RPMI7951 (cell line): ENCODE measurements around the gene CTLA4. TPM values are rescaled to one million over a fixed set of nuclear protein-coding genes. Genes with fewer than 3 reads are reported as not detected.
"Not testable (repeated sequence)": the region's sequence is repeated elsewhere in the genome, so short reads cannot be mapped to it uniquely, and the experiment has no call there.

Source experiments
- DNase-seq: peaks from one replicate; pipeline ENCODE4 v3.0.0-alpha.2; 2012; ENCODE audit warnings: low read depth
- total RNA-seq: library from RNA; depleted of rRNA; stranded (reverse); fragments of >200 nt; shearing (Covaris generic); gene quantifications from 2 replicates; pipeline ENCODE4 v1.2.3, GENCODE V29; 2014

CTLA4 gene
- total RNA-seq, 1 experiment from 2014 or later = not detected

DNA sequence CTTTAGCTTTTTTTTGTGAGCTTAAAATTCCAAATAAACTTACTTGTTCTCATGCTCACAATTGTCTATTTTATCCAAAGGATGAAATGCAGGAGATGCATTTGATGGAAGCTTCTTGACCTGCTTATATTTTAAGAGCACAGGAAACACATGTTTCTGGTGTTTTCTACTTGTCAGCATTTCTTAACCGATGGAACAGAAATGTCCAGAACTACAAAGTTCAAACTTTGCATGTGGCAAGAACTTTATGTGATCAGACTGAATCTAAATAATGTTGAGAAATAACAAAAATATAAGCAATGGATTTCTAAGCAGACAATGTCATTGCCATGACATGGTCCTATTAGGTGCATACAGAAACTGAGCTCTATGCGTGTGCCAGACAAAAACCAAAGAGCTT, 9.9 kb upstream of the CTLA4 start:
- DNase-seq = no peak

DNA sequence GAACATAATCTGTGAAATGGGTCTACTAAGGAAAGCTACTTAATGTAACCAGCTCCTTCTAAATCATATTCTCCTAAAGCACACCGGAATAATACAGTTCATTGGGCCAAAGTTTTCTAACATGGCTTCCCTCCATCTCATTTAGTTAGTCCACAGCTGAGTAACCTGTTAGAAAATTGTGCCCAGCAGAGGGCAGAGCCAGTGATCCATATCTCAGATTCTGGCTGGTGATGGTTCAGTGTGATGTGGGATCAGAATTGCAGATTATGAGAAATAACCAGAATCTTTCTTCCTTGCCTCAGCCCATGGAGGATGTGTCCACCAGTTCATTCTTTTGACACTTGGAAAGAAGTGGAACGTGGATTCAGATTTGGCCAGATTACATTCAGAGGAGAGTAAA, 9.4 kb upstream of the CTLA4 start:
- no peak for DNase-seq

DNA sequence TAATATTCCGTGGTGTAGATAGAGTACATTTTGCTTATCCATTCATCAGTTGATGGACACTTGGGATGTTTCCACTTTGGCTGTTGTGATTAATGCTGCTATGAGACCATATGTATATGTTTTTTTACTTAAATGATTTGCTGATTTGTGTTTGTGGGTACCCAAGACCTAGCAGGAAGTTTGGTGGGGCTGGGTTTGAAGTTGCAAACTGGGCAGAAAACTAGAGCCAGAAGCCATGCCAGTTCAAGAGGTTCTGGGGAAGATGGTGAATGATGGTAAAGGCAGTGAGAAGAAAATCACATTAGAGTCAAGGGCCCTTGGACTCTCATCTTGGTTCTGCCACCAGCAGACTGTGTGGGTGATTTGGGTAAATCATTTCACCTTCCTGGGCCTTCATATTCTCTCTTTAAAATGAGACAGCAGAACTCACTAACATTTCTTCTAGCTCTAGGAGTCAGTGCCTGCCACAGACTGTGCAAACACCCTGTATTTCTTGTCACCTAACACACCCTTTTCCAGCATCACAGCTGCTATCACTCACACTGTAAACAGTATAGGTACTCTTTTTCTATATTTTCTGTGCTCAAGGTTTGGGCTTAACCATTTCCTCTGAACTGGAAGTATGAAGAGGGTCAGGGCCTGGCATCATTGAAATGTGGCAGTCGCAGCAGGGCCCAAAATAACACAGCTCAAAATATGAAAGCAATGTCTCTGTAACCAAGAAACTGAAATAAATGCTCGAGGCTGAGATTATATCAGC, 8.4 kb upstream of the CTLA4 start:
- no peak for DNase-seq

DNA sequence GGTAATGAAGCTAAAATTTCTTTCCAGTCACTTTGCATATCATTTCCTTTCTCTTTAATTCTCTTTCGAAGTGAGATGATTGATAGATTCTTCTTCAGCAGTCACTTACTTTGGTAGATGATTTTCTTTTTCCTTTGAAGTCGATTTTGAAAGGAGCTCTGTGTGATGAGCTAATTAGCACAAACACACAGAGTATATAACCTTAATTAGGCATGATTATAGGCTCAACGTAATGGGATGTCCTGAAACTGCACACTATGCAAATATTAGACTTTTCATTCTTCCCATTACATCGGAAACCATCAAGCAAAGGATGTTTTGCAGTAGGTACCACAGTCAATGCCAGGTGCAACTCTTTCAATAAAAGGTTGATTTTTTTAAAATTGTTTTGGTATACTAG, 6.4 kb upstream of the CTLA4 start:
- no peak for DNase-seq

DNA sequence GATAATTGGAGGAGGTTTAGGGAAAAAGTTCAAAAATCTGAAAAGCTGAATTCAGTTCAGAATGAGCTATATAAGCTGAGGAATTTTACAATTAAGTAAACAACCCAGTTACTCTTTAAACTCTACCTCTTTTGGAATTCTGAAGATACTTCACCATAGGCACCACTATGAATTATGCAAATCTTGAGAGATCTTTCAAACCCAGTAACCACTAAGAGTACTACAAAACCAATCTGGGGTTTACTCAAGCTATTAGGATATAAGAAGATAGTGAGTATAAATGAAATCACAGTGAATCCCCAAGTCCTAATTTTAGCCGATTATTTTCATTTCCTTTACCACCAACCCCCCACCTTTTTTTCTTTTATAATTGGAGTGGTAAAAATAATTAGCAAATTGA, 6.0 kb upstream of the CTLA4 start:
- no peak for DNase-seq

DNA sequence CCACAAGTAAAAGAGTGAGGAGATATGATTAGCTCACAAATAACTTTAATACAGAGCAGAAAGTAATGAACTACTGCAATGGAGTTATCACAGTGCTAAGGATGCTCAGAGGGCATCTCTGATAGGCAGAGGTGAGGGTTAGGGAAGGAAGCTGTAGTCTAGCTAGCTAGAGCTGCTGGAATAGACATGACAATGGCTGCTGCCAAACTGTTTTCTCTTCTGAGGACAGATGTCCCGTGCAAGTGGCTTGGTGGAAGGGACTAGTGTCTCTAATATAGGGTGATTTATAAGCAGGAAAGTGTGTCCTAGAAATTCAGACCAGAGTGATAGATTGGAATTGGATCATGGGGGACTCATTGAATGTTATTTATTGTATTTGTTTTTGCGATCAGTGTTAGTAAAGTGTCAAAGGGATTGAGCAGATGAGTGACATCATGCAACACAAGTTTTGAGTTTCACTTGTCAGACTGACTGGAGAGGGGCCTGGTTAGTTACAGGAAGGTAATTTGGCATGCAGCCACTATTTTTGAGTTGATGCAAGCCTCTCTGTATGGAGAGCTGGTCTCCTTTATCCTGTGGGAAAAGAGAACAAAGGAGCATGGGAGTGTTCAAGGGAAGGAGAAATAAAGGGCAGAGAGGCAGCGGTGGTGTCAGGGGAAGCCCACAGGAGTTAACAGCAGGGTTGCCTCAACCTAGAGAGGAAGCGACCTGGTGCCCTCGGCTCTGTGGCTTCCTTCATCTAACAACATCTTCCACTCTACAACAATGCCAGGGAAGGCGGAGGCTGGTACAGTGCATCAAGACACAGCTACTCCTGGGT, 1.9 kb downstream of the CTLA4 start:
- DNase-seq = no peak

DNA sequence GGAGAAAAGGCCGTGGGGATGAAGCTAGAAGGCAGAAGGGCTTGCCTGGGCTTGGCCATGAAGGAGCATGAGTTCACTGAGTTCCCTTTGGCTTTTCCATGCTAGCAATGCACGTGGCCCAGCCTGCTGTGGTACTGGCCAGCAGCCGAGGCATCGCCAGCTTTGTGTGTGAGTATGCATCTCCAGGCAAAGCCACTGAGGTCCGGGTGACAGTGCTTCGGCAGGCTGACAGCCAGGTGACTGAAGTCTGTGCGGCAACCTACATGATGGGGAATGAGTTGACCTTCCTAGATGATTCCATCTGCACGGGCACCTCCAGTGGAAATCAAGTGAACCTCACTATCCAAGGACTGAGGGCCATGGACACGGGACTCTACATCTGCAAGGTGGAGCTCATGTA, 2.9 kb downstream of the CTLA4 start:
- no peak for DNase-seq

DNA sequence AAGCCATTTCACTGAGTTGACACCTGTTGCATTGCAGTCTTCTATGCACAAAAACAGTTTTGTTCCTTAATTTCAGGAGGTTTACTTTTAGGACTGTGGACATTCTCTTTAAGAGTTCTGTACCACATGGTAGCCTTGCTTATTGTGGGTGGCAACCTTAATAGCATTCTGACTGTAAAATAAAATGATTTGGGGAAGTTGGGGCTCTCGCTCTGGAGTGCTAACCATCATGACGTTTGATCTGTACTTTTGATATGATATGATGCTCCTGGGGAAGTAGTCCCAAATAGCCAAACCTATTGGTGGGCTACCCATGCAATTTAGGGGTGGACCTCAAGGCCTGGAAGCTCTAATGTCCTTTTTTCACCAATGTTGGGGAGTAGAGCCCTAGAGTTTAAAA, 3.4 kb downstream of the CTLA4 start:
- DNase-seq = no peak

DNA sequence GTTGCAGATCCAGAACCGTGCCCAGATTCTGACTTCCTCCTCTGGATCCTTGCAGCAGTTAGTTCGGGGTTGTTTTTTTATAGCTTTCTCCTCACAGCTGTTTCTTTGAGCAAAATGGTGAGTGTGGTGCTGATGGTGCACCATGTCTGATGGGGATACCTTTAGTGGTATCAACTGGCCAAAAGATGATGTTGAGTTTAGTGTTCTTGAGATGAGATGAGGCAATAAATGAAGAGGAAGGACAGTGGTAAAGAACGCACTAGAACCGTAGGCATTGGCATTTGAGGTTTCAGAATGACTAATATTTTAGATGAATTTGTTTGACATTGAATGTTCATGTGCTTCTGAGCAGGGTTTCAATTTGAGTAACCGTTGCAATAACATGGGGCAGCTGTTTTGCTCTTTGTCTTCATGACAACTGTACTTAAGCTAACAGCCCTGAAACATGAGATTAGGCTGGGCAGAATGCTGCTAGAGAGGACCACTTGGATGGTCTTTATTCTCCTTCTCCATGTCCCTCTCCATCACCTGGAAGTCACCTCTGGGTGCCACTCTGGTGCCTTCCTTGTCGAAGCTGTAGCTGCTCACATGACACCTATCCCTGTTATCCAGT, 3.9 kb downstream of the CTLA4 start:
- no peak for DNase-seq

DNA sequence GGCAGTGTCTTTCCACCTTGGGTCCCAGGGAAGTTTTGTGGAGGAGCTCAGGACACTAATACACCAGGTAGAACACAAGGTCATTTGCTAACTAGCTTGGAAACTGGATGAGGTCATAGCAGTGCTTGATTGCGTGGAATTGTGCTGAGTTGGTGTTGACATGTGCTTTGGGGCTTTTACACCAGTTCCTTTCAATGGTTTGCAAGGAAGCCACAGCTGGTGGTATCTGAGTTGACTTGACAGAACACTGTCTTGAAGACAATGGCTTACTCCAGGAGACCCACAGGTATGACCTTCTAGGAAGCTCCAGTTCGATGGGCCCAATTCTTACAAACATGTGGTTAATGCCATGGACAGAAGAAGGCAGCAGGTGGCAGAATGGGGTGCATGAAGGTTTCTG, 5.9 kb downstream of the CTLA4 start:
- no peak for DNase-seq

DNA sequence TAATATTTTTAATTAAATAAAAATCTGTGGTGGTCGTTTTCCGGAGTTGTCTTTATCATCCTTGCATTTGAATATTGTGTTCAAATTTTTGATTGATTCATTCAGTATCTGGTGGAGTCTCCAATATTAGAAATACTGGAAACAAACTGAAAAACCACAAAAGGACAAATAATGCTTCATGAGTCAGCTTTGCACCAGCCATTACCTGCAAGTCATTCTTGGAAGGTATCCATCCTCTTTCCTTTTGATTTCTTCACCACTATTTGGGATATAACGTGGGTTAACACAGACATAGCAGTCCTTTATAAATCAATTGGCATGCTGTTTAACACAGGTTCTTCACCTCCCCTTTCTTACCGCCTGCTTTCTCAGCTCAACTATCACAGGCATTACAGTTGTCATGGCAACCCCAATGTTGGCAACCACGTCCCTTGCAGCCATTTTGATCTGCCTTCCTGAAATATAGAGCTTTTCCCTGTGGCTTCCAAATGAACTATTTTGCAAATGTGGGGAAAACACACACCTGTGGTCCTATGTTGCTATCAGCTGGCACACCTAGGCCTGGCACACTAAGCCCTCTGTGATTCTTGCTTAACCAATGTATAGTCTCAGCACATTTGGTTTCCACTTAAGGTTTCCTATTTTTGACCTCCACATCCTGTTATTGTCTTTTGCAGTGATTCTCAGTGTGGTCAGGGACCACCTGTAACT, 6.5 kb downstream of the CTLA4 start:
- no peak for DNase-seq

DNA sequence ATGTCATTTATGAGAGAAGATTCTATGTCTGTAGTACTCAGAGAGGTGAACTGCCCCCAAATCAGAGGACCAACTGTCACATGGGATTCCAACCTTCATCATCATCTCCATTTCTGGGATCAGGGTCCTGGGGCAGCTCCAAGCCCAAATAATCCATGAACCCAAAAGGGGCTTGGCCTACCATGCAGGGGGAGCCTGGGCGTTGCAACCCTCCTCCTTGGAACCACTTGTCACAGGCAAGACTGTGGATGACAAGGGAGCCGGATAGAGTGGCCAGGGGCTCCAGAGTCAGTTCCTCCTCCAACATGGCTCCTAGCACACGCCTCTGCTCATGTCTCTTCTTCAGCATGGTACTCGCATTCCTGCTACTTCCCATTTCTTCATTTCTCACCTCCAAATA, 7.9 kb downstream of the CTLA4 start:
- DNase-seq = no peak

DNA sequence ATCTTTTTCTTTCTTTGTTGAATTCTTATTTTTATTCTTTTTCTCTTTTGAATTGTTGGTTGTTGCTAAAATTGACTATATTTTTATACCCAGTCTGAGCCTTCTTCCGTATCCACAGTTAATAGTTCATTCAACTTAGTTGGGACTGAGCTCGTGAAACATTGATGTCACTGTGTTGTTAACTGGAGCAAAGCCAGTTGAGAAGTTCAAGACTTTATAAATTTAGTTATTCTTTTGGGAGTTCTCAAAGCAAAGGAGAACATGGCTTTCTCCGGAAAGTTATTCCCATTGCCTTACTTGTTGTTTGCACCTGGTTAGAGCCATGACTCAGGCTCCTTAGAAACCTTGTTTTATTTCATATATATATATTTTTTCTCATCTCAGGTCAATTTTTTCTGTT, 8.8 kb downstream of the CTLA4 start:
- no peak for DNase-seq

DNA sequence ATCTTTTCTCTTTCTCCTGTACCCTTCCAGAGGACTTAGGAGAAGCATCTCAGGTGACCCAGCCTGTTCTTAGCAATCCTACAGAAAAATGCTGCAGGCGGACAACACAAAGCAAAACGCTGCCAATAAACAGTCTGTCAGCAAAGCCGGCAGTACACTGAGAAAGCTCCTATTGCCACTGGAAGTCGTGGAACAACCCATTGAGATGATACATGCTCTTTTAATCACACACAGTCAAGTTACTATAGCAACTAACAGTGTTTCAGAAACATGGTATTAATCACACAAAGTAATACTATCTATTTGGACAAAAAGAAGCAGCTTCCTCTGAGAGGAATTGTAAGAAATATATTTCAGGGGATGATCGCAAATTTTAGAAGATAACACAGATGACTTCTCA, 10.5 kb downstream of the CTLA4 start:
- DNase-seq = no peak

DNA sequence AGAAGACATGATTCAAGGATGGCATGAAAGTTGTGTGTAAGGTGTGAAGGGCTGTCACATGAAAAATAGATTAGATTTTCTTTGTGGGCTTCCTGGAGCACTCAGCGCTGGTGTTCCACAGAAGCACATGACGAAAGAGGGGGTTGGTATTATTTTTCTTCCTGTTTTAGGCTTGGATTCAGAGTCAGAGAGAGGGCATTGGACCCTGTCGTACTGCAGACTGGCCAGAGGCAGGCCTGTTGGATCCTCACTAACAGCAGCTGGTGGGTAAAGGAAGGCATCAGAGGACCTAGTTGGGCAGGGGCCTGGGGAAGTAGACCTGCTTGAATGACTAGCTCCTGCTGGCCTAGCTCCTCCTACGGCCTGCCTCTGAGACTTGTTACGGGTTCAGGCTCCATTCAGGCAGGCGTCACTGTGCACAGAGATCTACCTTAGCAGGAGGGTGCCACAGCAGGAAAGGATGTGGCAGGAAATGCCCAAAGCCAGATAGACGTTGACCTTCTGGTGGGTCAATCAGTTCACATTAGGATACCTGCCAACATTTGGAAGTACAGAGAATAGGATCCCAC, 13.1 kb downstream of the CTLA4 start:
- DNase-seq = no peak

DNA sequence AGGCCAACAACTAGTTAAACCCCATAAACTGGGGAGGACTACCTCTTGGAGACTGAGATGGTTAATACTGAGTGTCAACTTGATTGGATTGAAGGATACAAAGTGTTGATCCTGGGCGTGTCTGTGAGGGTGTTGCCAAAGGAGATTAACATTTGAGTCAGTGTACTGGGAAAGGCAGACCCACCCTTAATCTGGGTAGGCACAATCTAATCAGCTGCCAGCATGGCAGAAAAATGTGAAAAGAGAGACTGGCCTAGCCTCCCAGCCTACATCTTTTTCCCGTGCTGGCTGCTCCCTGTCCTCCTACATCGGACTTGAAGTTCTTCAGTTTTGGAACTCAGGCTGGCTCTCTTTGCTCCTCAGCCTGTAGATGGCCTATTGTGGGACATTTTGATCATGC, 13.6 kb downstream of the CTLA4 start:
- not testable (repeated sequence) for DNase-seq

DNA sequence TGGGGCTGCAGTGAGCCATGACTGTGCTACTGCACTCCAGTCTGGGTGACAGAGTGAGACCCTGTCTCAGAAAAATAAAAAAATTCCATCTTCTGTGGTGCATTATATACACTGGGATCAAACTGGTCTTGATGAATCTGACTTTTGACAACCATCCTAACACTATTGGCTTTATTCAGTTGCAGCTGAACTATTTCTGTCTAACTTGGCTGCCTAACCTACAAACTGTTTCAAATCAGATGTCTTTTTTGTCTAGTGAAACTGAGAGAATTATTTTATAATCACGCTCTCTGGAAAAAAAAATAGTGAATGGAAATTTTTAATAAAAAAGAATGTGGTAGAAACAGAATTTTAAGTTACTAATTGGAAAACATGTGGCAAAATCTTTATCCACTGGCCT, 15.0 kb downstream of the CTLA4 start:
- no peak for DNase-seq

DNA sequence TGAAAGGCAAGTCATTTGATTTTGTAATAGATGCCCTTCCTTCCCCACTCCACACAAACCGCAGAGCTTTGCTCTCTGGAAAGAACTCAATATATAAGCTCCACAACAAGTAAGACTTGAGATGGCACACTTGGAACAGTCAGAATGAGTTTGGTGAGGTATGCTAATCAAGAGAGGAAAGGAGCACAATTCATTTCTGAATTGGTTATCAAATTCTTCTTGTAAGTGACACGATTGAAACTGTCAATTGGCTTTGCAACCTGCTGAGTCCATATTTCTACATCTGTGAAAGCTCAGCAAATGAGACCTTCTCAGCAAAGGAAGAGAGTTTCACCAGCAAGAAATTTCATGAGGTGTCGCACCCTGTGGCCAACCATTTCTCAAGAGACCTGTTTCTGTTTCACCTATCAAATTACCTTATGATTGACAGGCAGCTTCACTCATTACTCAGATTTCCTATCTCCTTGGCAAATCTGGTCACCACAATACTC, 19.1 kb downstream of the CTLA4 start:
- DNase-seq = no peak

DNA sequence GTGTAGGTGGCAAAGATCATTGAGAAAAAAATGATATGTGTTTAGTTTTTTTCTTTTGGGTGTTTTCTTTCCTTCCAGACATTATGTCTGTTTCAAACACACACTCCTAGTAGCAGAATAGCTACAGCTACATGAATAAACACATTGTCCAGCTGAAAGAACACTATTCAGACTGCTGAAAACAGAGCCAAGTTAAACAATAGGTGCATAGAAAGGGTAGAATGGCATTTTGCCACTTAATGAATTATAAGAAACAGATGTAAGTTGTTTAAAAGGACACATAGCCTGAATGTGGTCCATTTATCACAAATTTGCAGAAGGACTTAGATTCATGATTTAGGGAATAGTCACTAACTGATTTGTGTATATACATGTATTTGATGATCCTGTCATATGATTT, 20.1 kb downstream of the CTLA4 start:
- DNase-seq = peak; percentile 39

DNA sequence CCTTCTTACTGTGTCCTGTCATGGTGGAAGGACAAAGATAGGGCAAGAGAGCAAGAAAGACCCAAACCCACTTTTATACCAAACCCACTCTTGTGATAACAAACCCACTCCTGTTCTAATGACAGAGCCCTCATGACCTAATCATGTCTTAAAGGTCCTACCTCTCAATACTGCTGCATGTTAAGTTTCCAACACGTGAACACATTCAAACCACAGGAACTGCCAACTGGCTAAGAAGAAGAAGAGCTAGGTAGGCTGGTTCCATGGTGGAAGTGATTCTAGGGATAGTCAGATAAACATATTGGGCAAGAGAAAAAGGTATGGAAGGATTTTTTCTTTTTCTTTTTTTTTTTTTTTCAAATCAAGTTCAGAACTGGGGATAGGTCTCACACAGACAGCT, 22.0 kb downstream of the CTLA4 start:
- DNase-seq = no peak

DNA sequence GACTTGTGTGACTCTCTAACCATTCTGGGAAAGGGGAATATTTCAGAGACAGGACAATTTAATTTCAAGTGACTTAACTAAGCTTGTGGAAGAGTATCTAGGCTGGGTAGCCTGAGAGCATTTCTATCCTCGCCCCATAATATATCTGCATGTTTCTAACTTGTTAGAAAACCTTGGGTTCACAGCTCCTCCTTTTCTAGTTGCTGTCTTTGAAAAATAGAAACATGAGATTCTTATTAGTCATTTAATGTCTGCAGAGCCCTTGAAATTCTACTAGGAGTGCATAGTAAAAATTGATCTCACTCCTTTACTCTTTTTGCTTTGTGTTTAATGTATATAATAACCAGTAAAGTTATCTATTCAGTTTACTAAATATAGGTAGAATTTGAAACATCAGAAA, 22.4 kb downstream of the CTLA4 start:
- DNase-seq = no peak

DNA sequence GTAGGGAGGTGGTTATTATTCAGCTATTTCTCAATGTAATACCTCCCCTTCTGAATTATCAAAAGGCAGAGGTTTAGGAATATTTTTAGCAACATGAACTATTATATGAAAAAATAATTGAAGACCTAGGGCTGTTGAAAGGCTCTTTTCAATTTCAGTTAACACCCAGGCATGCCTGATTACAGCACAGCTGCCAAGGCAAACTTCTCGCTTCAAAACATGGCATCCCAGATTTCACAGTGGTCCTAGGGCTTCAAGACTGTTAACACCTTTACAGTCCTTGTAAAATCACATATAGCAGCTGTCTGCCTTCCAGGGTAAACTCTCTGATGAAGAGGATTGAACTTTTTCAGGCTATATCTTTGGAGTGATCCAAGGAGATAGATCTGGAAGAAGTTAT, 23.2 kb downstream of the CTLA4 start:
- DNase-seq = no peak
